Bronchial epithelial cell (primary cell): Measurements from ENCODE around the gene BAHCC1. TPM values are rescaled to one million over a fixed set of nuclear protein-coding genes. Genes with fewer than 3 reads are reported as not detected.
A peak's percentile ranks its signal among the peaks of the same experiment; 100 is the strongest.
"Not testable (repeated sequence)": the region's sequence is repeated elsewhere in the genome, so short reads cannot be mapped to it uniquely, and the experiment has no call there.

Experiments used
- DNase-seq: peaks from one replicate; pipeline ENCODE4 v3.0.0-alpha.2; 2010; ENCODE audit warnings: low read depth
- FAIRE-seq: peaks from 2 replicates; lab custom pipeline; 2011; peaks lifted over from hg19 to GRCh38; lab: Jason Lieb, UNC
- H3K27me3 ChIP-seq: 2 replicates; pipeline ENCODE4 v1.5.1; 2011; ENCODE audit warnings: low read length; ENCODE audit not compliant: control insufficient read depth, insufficient read depth
- H3K36me3 ChIP-seq: 2 replicates; pipeline ENCODE4 v1.5.1; 2011; ENCODE audit warnings: low read length; ENCODE audit not compliant: control insufficient read depth, insufficient read depth
- H3K4me3 ChIP-seq: 2 replicates; pipeline ENCODE4 v1.5.1; 2011; ENCODE audit warnings: mild to moderate bottlenecking, low read depth, low read length, control low read depth
- total RNA-seq: library from RNA; depleted of rRNA; stranded (reverse); fragments of >200 nt; gene quantifications from 2 replicates; pipeline ENCODE4 v1.2.1, GENCODE V29; 2014
- TF ChIP-seq, protein P1 (sequence below): IDR thresholded peaks from 2 replicates; pipeline ENCODE4 v1.5.1; 2011; ENCODE audit warnings: mild to moderate bottlenecking, moderate library complexity, low read length, control low read depth, inconsistent platforms; ENCODE audit not compliant: insufficient read depth, severe bottlenecking

The BAHCC1 gene
- total RNA-seq, 1 donor from 2014 or later, result 0.79 TPM

GRCh38 chr17:81359218-81359617, 36.0 kb upstream of the BAHCC1 start:
- FAIRE-seq, result no peak
- TF ChIP-seq, protein P1, sequence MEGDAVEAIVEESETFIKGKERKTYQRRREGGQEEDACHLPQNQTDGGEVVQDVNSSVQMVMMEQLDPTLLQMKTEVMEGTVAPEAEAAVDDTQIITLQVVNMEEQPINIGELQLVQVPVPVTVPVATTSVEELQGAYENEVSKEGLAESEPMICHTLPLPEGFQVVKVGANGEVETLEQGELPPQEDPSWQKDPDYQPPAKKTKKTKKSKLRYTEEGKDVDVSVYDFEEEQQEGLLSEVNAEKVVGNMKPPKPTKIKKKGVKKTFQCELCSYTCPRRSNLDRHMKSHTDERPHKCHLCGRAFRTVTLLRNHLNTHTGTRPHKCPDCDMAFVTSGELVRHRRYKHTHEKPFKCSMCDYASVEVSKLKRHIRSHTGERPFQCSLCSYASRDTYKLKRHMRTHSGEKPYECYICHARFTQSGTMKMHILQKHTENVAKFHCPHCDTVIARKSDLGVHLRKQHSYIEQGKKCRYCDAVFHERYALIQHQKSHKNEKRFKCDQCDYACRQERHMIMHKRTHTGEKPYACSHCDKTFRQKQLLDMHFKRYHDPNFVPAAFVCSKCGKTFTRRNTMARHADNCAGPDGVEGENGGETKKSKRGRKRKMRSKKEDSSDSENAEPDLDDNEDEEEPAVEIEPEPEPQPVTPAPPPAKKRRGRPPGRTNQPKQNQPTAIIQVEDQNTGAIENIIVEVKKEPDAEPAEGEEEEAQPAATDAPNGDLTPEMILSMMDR, result no peak
- Histone ChIP-seq H3K36me3 (no peaks in the 10 kb centered on the region), H3K4me3 (no peak overlapping the region), H3K27me3 (peaks cover 1% of the 10 kb centered on the region)
- DNase-seq, result no peak

DNA sequence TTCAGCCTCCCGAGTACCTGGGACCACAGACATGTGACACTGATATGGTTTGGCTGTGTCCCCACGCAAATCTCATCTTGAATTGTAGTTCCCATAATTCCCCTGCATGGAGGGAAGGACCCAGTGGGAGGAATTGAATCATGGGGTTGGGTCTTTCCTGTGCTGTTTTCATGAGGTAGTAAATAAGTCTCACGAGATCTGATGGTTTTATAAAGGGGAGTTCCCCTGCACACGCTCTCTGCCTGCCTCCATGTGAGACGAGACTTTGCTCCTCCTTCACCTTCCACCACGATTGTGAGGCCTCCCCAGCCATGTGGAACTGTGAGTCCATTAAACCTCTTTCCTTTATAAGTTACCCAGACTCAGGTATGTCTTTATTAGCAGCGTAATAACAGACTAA, 33.3 kb upstream of the BAHCC1 start:
- not testable (repeated sequence) for FAIRE-seq, H3K4me3 ChIP-seq, H3K36me3 ChIP-seq, H3K27me3 ChIP-seq, DNase-seq

DNA sequence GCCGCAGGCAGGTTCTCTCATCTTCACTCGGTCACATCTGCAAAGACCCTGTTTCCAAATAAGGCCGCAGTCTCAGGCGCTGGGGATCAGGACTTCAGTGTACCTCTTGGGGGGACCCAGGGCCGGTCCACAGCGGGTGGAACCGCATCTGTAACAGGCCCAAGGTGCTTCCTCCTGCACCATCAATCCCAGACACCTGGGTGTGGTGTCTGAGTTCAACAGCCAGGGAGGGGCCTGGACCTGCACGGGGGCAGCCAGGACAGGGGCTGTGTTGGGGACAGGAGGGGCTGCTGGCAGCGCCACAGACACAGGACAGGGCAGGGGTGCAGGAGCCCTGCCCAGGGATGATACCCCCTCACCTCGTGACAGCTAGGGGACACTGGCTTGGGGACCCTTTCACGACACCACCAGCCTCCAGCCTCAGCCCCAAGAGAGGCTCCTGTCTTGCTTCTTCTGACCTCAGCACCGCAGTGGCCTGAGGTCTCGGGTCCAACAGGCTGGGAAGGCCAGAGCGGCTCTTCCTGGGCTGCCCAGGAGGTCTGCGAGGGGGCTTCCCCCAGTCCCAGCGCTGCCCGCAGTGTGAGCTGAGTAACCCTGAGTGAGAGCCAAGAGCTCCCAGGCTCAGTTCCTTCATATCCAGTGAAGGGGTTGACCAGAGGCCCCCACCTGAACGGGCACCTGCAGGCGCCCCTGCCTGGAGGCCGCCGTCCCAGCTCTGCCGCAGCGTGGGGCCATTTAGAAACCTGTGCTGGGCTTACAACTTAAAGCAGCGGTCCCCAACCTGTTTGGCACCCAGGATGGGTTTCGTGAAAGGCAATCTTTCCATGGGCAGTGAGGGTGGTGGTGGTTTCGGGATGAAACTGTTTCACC, 30.7 kb upstream of the BAHCC1 start:
- H3K36me3 ChIP-seq, result no peaks in the 10 kb centered on the region
- no peak for FAIRE-seq
- H3K27me3 ChIP-seq, result peaks cover 7% of the 10 kb centered on the region
- TF ChIP-seq, protein P1, result no peak
- DNase-seq, result no peak
- no peak overlapping the region for H3K4me3 ChIP-seq

- Histone ChIP-seq H3K4me3 (peak overlapping the region; percentile 31), H3K27me3 (peaks cover 7% of the 10 kb centered on the region)
- TF ChIP-seq, protein P1, result no peak
These were observed 30.1 kb upstream of the BAHCC1 start for GRCh38 chr17:81365148-81365600.

GRCh38 chr17:81365601-81366585, 29.4 kb upstream of the BAHCC1 start:
- FAIRE-seq (peak; percentile 95), DNase-seq (peak; percentile 94)
- Histone ChIP-seq H3K36me3 (no peaks in the 10 kb centered on the region), H3K4me3 (peak overlapping the region; percentile 31), H3K27me3 (peaks cover 7% of the 10 kb centered on the region)
- TF ChIP-seq, protein P1, result no peak

More at GRCh38 chr17:81365148-81365600, 30.1 kb upstream of the BAHCC1 start:
- H3K36me3 ChIP-seq, result no peaks in the 10 kb centered on the region
- FAIRE-seq (peak; percentile 96), DNase-seq (peak; percentile 88)
